ENCODE results near the gene UBXN1. TPM values are rescaled to one million over a fixed set of nuclear protein-coding genes. Genes with fewer than 3 reads are reported as not detected.

UBXN1 gene
- total RNA-seq, 1 experiment from 2014 or later: 118 TPM

DNA sequence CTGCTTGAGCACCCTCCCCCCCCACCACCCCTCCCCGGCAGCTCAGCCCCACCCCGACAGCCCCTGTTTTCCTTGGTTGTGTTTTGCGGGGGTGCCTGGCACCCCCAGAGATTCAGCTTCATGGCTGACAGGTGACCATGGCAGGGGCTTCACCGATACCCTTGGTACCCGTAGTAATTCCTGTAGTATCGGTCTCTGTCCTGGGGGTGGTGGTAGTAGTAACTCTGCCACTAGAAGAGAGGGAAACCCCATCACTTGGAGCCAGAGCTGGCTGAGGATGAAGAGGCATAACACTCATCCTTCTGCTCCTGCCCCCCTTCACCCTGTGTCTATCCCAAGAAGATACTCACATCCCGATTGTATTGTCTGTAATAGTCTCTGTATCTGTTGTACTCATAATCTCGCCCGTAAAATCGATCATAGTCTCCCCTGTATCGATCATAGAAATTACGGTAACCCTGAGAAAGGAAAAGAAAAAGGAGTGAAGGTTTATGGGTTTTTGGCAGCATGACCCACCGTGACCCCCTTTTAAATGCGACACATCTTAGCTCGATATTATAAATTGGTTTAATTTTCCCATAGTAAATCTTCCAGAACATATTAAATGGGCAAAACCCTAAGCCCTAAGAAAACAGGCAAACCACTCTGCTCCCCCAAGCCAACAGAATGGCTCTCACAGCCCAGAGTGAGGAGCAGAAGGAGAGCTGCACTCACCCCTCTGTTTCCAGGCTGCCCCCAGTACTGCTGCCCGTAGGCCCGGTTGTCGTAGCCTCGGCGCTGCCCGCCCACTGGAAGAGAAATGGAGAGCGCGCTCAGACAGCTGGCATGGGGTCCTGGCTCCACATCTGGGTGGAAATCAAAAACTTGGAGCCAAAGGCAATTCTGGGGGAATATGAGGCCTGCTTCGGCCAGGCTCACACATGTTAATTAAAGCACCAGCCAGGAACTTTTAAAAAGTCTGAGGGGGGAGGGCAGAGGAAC lies 36.6 kb upstream of the UBXN1 start:
- no peak overlapping the region for H3K27ac ChIP-seq (ENCODE audit: insufficient read length, low read depth, low read length)
- no peak overlapping the region for H2BK120ac ChIP-seq (ENCODE audit: low read depth, low read length, poor library complexity, severe bottlenecking)
- peaks cover 2% of the 10 kb centered on the region for H3K79me1 ChIP-seq (ENCODE audit: insufficient read depth, low read depth, low read length, poor library complexity, severe bottlenecking)
- no peak overlapping the region for H3K23ac ChIP-seq (ENCODE audit: insufficient read length, low read depth, low read length)
- no peak overlapping the region for H2AFZ ChIP-seq (ENCODE audit: low read length)
- Mint-ChIP-seq H3K4me1 (peaks cover 12 to 37% of the 10 kb centered on the region in 2 experiments; a peak in 3 of 4 replicates), H3K27ac (peak overlapping the region in 2 of 3 experiments; percentile 11 to 78; a peak in 3 of 7 replicates), H3K9me3 (no peaks in the 10 kb centered on the region), H3K4me3 (no peak overlapping the region; a peak in 1 of 5 replicates), H3K27me3 (ENCODE audit: low read depth) (no peaks in the 10 kb centered on the region), H3K36me3 (ENCODE audit: insufficient read depth in 1 of 3, low read depth in 3 of 3) (peaks cover 58 to 95% (median 92%) of the 10 kb centered on the region in 3 experiments; a peak in 6 of 7 replicates)
- H3K18ac ChIP-seq (ENCODE audit: insufficient read length, low read depth, low read length): no peak overlapping the region
- H3K14ac ChIP-seq (ENCODE audit: insufficient read depth, low read length): no peak overlapping the region
- no peak overlapping the region for H2BK20ac ChIP-seq (ENCODE audit: low read depth, low read length, poor library complexity, severe bottlenecking)
- no peaks in the 10 kb centered on the region for H3K79me2 ChIP-seq (ENCODE audit: insufficient read depth, low read length)
- no peak overlapping the region for H3K4me2 ChIP-seq (ENCODE audit: insufficient read depth, insufficient read length, low read length)
- no peak overlapping the region for H3K4ac ChIP-seq (ENCODE audit: low read depth, low read length)
- H2BK15ac ChIP-seq (ENCODE audit: low read depth, low read length): no peak overlapping the region
- no peaks in the 10 kb centered on the region for H3K9me3 ChIP-seq (ENCODE audit: control insufficient read depth, low read depth, low read length)
- no peak overlapping the region for H2BK5ac ChIP-seq (ENCODE audit: insufficient read length, low read length)
- TF ChIP-seq, protein P1, sequence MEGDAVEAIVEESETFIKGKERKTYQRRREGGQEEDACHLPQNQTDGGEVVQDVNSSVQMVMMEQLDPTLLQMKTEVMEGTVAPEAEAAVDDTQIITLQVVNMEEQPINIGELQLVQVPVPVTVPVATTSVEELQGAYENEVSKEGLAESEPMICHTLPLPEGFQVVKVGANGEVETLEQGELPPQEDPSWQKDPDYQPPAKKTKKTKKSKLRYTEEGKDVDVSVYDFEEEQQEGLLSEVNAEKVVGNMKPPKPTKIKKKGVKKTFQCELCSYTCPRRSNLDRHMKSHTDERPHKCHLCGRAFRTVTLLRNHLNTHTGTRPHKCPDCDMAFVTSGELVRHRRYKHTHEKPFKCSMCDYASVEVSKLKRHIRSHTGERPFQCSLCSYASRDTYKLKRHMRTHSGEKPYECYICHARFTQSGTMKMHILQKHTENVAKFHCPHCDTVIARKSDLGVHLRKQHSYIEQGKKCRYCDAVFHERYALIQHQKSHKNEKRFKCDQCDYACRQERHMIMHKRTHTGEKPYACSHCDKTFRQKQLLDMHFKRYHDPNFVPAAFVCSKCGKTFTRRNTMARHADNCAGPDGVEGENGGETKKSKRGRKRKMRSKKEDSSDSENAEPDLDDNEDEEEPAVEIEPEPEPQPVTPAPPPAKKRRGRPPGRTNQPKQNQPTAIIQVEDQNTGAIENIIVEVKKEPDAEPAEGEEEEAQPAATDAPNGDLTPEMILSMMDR (conservative IDR thresholded peaks at IDR 0.05): peak; percentile 23; the same call in 1 of the 3 replicates
- no peak overlapping the region for H4K8ac ChIP-seq (replicated peaks; ENCODE audit: insufficient read length, low read depth, low read length)
- H3K9ac ChIP-seq (ENCODE audit: extremely low read depth, insufficient read length, low read length): no peak overlapping the region
- no peaks in the 10 kb centered on the region for H3K23me2 ChIP-seq (ENCODE audit: insufficient read length, low read depth, low read length, poor library complexity, severe bottlenecking)
- H3T11ph ChIP-seq (ENCODE audit: low read length): no peak overlapping the region
- WGBS (ENCODE audit: extremely low coverage, insufficient read length, low lambda C conversion rate): no CpG with 5 or more reads among the region's 24 CpGs
- no peak overlapping the region for H2BK12ac ChIP-seq (ENCODE audit: insufficient read length, low read depth, low read length)
- no peak for DNase-seq
- H3K27me3 ChIP-seq (ENCODE audit: insufficient read depth, low read length): no peaks in the 10 kb centered on the region
- no peak overlapping the region for H4K5ac ChIP-seq (ENCODE audit: insufficient read length, low read depth, low read length)
- H3K56ac ChIP-seq (ENCODE audit: insufficient read length, low read depth, low read length): no peak overlapping the region
- H4K91ac ChIP-seq (ENCODE audit: insufficient read length, low read depth, low read length): no peak overlapping the region
- no peak overlapping the region for H2AK5ac ChIP-seq (ENCODE audit: insufficient read length, low read length)
- no peaks in the 10 kb centered on the region; the same call in 1 of the 2 replicates for H3K4me1 ChIP-seq (ENCODE audit: insufficient read depth, low read length)
- no peaks in the 10 kb centered on the region for H4K20me1 ChIP-seq (ENCODE audit: control insufficient read depth, insufficient read depth, insufficient read length)
